ENCODE results near the gene NEDD4. TPM values are rescaled to one million over a fixed set of nuclear protein-coding genes. Genes with fewer than 3 reads are reported as not detected.
"Not testable (repeated sequence)": the region's sequence is repeated elsewhere in the genome, so short reads cannot be mapped to it uniquely, and the experiment has no call there.

Gene NEDD4
- total RNA-seq, 1 donor from 2014 or later, result 30.9 TPM

DNA sequence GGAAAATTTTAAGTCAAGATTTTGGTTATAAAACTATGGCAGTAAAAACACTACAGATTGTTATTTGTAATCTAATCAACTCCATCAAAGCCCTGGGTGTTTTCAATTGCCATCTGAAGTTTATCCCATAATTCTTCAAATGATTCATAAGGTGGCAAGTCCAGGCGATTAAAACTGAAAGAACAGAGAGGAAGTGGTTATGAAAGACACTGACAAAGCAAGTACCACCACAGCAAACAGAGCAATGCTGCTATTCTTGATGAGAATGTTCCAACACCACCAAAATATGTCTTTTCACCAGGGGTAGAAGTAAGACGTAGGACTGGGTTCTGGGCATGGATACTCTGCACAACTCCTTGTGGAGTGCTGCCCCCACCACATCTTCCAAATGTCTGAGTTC lies 163.6 kb downstream of the NEDD4 start:
- no peak for DNase-seq (ENCODE audit: low spot score)

DNA sequence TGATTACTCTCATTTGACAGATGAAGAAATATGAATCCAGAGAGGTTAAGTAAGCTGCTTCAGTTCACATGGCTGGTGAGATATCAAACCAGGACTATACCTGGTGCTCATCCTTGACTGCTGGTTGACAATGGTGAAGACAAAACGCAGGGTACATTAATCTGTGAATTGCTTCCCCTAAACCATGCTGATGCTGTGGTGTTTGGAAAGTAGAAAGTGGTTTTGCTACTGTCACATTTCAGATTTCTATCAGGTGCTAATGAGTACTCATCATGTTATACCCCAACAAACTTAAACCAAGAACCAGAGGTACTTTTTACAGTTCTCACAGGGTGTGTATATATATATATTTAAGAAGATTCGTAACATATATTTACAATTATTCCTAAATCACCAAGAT lies 165.5 kb downstream of the NEDD4 start:
- DNase-seq (ENCODE audit: low spot score), result no peak

DNA sequence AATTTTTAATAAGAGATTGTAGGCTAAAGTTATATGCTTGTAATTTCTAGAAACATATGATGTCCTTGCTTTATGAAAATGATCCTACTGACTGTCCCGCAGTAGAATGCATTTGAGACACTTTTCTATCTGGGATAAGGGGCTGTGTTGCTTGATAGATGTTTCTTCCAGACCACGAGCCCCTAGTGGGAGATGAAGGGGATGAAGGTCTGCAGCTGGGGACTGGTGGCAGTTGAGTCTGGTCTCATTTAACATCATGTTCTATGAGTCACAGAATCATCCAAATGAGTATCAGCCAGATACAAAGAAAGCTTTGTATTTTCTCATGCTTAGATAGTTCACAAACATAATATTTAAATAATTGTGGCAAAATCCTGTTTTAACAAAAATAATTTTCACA lies 166.2 kb downstream of the NEDD4 start:
- DNase-seq (ENCODE audit: low spot score), result no peak

DNA sequence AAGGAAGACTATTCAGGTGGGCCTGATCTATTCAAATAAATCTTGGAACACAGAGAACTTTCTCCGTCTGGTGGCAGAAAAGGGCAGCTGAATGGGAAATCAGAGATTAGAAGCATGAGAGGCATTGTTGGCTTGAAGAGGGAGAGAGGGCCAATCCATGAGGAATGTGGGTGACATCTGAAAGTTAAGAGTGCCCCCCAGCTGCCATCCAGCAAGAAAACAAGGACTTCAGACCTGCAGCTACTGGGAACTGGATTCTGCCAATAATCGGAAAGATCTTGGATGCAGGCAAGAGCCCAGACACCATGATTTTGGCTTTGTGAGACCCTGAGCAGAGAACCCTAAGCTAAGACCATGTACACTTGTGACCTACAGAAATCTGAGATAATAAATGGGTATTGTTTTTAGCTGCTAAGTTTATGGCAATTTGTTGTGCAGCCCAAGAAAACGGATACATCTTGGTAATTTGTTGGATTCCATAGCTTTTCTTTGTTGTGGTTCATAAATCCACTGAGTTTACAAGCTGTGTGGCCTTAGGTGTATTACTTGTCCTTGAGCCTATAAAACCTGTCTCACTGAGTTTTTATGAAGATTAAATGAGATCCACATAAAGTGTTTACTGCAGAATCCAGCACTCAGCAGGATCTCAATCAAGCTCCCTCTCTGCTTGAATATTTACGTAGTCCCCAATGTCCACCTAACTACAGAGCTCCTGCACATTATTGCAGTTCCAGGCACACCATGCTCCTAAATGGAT lies 168.4 kb downstream of the NEDD4 start:
- no peak for DNase-seq (ENCODE audit: low spot score)

DNA sequence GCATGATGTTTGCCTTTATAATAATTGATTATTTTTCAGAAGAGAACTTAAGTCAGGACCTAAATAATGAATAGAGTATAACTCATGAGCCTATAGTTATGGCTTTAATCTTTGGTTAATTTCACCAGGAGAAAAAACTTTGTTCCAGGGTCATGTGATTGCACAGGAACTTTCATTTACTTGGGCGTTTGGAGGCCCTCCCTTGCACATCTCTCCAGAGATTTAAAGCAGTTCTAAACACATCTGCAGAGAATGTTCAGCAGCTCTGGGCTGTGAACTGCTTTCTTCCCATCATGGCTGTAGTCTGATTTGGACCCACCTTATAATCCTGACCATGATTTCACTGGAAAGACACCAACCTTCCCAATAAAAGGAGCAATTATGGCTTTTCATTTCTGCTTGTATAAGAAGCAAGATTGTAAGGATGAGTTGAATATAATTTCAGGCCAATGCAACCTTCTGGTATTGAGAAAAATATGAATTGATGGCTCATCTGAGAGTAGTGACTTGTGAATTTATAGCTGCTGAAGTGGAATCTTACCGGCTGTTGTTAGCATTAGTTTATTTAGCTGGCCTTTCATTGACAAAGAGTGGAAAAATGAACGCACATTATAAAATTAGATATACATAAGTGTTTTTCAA lies 169.6 kb downstream of the NEDD4 start:
- no peak for DNase-seq (ENCODE audit: low spot score)

DNA sequence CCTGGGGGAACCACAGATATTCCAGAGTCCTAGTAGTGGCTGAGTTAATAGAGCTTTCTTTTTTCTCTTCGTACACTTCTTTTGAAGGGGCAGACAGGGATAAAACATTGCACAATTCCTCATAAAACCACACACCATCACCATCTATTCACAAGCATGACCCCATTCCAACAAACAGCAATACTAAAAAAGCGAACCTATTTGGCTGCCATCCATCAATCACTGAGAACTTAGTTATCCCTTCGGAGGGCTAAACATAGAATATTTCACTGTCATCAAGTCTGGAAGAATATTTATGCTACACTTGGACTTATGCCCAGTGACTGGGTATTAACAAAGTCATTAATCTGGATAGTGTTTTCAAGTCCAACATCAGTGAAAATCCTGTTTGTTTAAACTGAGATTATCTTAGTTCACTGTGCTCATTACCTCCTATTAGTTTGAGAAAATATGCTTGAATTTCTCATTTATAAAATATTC lies 170.2 kb downstream of the NEDD4 start:
- no peak for DNase-seq (ENCODE audit: low spot score)

DNA sequence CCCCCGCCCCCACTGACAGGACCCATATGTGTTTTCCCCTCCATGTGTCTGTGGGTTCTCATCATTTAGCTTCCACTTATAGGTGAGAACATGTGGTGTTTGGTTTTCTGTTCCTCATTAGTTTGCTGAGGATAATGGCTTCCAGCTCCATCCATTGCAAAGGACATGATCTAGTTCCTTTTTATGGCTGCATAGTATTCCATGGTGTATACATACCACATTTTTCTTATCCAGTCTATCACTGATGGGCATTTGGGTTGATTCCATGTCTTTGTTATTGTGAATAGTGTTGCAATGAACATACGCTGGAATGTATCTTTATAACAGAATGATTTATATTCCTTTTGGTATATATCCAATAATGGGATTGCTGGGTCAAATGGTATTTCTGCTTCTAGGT lies 171.7 kb downstream of the NEDD4 start:
- not testable (repeated sequence) for DNase-seq (ENCODE audit: low spot score)

DNA sequence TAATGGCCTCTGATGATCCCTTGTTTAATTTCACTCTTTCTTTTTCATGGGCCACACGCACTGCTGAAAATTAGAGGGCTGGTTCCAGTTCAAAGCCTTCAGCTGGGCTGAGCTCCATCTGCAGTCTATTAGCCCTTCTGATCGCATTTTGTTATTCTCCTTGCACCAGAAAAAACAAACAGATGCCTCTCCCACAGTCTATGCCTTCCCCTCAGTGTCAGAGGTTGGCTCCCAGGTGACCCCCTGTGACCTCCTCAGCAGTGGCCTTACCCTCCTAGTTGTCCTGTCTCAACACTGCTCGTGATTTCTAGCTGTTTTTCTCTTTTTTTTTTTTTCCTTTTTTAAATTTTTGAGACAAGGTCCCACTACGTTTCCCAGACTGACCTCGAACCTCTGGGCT lies 173.4 kb downstream of the NEDD4 start:
- DNase-seq (ENCODE audit: low spot score), result no peak

DNA sequence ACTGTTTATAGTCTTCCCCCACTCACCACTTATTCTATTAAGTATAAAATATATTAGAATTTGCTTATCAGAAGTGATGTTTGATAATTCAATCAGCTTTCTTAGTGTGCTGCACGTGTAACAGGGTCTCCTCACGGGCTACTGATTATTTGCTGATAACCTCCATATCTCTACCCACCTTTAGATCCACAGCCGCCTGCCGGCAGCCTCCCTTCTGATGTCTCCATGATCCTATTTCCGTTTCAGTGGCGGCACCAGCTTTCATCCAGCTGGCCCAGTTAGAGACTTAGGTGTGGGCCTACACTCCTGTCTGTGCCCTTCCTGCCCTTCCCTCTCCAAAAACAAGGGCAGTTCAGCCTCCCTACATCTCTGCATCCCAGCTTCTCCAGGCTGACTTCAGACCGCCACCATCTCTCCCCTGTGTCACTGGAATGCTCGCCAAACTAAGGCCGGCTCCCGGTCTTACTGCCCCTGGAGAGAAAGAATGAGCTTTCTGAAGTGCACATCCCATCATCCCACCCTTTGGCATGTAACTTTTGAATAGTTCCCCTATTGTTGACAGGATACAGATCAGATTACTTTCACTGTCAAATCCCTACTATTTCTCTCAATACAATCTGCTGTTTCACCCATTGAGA lies 173.9 kb downstream of the NEDD4 start:
- no peak for DNase-seq (ENCODE audit: low spot score)

DNA sequence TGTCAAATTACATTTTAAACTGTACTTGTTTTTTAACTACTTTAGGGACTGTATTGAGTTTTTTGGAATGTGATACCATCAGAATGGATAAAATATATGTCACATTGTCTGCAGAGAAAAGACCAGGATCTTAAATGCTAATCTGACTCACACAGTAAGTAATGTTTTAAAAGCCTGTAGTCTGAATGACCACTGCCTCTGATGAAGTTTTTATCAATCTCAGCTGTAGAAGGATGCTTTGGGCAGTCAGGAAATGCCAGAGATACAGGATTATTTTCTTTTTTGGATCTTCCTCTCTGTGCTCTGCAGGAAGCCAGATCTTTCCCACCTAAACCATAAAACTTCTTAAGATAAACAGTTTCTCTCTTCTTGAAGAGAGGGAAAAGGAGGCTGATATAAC lies 177.4 kb downstream of the NEDD4 start:
- no peak for DNase-seq (ENCODE audit: low spot score)

DNA sequence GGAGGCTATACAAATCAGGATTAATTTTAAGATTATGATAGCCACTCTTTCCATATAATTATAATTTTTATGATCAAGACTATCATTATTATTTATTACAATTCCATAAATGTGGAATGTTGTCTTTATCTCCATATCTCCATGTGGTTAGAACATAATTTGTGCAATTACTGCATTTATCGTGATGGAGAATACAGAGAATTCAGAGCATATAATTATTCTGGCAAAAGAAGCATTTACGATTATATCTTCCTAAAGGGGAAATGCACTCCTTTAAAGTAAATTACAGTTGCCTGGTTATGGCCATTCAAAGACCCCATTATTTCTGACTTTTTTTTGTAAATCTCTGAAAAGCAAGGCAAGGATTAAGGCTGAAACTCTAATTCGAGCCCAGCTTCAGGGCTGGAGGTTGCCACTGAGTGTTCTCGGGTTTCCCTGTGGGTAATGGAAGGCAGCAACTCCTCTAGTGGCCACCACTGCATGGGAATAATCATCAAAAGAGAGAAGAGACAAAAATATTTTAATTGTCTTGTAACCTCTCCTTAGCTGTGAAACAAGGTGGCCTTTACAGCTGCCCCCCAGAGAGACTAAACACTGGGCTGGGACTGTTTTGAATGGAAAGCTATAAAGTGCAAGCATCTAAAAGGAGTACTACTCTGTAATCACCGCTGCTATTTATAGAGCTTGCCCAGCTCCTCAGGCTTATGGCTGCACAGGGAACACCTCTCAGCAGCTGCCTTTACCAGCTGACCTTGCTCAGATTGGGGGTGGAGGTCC lies 190.6 kb downstream of the NEDD4 start:
- no peak for DNase-seq (ENCODE audit: low spot score)

DNA sequence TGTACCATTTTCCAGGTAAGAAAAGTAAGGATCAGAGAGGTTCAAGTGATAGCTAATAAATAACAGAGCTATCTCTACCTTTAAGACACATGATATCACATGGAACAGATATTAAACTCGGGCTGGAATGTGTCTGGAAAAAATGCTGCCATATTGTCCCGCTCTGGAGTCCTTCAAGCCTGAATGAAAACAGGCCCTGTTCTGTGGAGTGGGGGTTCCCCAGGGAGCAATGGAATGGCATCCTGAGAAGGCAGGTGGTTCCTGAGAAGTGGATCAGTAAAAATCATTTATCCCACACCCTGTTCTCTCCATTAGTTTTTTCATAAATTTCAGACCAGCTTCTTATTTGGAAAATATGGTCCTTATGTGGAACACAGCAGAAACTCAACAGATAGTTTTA lies 193.2 kb downstream of the NEDD4 start:
- no peak for DNase-seq (ENCODE audit: low spot score)

DNA sequence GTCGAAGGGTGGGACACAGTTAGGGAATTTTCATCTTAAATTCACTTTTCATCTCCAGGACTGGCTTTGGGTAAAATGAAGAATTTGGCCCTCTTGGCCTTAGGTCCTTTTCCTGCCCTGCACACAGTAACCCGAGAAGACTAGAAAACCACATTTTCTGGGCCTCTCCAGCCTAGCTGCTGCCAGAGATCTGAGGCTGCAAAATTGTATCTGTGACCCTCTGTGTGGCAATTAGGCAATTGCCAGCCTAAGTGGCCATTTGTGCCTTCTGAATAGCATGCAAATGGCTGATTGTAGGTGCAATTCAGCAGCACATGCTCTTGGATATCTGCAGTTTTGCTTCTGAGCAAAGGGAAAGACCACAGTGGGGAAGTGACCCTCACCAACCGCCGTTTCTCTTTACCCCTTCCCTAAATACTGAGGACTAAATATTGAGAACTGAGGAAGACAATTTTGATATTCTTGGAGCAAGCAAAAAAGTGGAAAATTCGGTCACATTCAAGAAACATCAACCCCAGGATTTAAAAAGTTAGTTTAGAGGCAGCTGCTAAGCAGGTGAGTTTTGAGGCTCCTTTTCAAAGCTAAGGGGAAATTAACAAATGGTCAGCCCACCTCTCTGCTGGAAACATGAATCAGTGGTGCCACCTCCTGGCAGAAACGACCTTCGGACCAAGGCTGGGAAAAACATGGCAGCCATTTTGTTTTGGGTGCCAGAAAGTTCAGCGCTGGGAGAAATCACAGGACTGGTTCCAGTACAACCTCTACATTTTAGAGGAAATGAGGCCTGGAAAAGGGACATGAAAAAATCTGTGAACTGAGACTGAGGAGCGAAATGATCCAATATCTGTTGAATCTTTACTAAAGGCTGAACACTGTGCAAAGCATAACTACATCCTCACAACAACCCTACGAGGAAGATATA lies 193.9 kb downstream of the NEDD4 start:
- DNase-seq (ENCODE audit: low spot score), result no peak

DNA sequence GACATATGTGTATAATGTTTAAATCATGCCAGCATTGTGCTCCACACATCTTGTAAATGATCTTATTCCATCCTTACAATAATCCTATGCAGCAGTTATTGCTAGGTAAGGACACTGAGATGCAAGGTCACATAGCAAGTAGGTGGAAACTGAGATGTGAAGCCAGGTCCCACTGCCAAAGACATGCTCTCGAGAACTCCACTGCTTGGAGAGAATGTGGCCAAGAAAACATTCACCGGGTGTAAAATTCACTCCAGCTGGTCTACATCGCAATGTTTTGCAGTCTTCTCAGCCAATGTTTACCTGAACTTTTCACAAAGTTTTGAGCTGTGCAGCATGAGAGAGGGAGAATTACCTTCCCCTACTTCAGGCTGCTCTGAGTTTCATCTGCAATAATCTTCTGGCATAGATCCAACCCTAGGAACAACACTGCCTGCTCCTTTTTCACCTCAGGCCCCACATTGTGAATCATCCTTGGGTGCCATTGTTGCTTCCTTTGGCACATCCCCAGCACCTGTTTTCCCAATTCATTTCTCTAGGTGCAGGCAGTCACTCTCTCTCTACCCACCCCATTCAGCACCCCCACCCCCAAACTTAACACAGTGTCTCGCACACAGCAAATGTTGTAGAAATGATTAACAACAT lies 197.0 kb downstream of the NEDD4 start:
- no peak for DNase-seq (ENCODE audit: low spot score)

DNA sequence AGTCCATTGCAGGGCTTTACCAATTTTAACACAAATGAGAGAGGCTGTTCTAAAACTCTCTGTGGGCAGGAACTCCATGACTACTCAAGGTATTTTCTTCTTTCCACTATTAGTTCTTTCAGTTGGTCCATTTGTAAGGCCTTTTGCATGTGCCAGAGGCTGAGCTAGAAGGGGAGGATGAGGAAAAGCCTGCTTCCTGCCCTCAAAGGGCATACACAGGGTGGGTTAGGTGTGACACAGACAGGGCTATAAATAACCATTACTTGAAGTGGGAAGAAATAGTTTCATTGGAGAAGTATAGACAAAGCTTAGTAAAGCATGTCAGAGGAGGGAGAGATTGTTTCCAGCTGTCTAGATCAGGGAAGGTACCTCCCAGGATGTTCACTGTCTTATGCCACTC lies 198.4 kb downstream of the NEDD4 start:
- no peak for DNase-seq (ENCODE audit: low spot score)

DNA sequence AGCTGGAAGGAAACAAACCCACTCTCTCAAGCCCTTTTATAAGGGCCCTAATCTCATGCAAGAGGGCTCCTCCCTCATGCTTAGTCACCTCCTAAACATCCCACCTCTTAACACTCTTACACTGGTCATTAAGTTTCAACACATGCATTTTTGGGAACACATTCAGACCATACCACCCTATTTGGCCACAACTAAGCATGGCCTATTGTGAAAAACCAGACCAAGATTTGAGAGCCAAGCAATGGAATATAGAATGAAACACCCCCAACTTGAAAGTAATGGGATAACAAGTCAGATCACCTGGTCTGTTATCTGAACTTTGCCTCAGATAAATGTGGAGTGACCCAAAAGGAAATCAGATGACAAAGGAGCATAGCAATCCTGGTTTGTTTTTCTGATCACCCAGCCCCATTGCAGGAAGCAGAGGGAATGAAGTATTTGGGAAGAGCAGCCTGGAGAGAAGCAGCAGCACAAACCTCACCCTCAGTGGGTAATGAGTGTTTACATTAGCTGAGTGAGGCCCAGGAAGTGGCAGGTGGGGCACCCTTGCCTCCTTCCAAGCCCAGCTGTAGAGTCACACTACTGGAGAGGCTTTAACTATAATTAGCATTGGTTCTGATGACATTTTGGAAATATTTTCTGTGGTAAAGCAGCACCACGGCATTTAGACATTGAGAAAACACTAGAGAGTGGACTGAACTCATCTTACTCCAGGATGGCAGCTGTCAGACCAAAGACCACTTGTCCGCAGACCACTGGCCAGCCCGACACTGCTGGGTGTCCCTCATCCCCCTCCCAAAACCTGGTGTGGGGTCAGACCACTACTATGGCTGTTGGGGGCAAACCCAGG lies 201.6 kb downstream of the NEDD4 start:
- DNase-seq (ENCODE audit: low spot score), result no peak

DNA sequence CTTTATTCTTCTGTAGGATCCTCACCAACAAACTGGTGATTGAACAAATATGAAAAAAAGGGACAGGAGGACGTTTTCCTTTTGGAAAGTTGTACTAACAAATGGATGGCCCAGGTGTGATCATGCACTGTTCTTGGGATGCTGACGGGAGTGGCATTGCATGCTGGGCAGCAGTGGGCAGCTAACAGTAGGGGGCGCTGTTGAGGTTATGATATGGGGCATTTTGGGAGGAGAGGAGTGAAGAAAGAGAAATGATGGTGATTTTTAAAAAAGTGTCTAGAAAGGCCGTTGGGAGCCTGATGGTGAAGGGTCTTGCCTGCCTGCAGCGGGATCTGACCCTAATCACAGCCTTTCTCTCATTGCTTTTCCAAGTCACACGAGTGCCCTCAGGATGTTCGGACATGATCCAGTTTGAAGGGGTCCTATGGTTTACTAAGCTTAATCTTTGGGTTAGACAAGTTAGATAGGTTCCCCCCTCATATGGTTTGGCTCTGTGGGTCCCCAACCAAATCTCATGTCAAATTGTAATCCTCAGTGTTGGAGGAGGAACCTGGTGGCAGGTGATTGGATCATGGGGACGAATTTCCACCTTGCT lies 204.2 kb downstream of the NEDD4 start:
- no peak for DNase-seq (ENCODE audit: low spot score)

DNA sequence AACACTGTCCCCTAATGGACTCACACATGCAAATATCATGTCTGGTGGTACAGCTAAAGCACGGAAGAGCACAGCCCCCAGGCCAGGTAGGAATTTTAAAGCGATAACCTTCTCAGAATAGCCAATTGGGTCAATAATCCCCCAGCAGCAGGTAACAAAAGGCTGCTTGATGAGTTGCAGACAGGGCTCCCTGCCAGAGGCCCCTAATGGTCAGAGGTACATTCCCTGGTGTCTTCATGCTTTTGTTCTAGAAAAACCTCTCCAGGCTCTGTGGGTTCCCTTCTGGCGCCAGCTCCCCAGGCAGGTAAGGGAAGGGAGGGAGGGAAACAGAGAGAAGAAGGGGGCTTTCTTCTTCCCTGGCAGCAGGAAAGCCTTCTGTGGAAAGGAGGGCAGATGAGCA lies 207.1 kb downstream of the NEDD4 start:
- DNase-seq (ENCODE audit: low spot score), result no peak

DNA sequence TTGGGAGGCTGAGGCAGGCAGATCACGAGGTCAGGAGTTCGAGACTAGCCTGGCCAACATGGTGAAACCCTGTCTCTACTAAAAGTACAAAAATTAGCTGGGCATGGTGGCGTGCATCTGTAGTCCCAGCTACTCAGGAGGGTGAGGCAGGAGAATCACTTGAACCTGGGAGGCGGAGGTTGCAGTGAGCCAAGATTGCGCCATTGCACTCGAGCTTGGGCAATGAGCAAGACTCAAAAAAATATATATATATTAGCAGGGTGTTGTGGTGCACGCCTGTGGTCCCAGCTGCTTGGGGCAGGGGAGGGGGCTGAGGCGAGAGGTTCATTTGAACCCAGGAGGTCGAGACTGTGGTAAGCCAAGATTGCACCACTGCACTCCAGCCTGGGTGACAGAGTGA lies 207.8 kb downstream of the NEDD4 start:
- DNase-seq (ENCODE audit: low spot score), result not testable (repeated sequence)
